Adrenal gland (tissue), 12 donors: ENCODE data around the gene TDRD10. TPM values are rescaled to one million over a fixed set of nuclear protein-coding genes. Genes with fewer than 3 reads are reported as not detected.

Experiments used
- DNase-seq, 7 donors: peaks; one replicate each; pipeline ENCODE4 v3.0.0-alpha.2; 2019 to 2020
- H3K27ac ChIP-seq, 5 donors: fragments of 200-600 bp; sonication (generic) in 4 of 5; 1 replicate in 3 of 5; 2 replicates in 2 of 5; pipeline versions ENCODE4 v1.5.1 to v1.8.0; 2016 to 2020; ENCODE audit warnings: mild to moderate bottlenecking in 1 of 5
- H3K27me3 ChIP-seq: fragments of 200-600 bp; 2 replicates; pipeline ENCODE4 v1.8.0; 2021
- H3K36me3 ChIP-seq, 2 donors: fragments of 200-600 bp; replicated peaks in 1 of 2; 1 replicate in 1 of 2; 2 replicates in 1 of 2; pipeline versions ENCODE4 v1.5.1 to v1.8.0; 2018 to 2022
- H3K4me1 ChIP-seq, 2 donors: fragments of 200-600 bp; replicated peaks in 1 of 2; 1 replicate in 1 of 2; 2 replicates in 1 of 2; pipeline versions ENCODE4 v1.5.1 to v1.8.0; 2018 to 2021
- H3K4me3 ChIP-seq, 4 donors: fragments of 200-600 bp; sonication (generic) in 3 of 4; one replicate each; pipeline ENCODE4 v1.5.1; 2016 to 2018
- H3K9me3 ChIP-seq, 3 donors: fragments of 200-600 bp; sonication (generic) in 1 of 3; replicated peaks in 1 of 3; 1 replicate in 2 of 3; 2 replicates in 1 of 3; pipeline versions ENCODE4 v1.5.1 to v1.8.0; 2016 to 2021
- POLR2A ChIP-seq, 2 donors: fragments of 450-650 bp; IDR thresholded peaks; one replicate each; pipeline ENCODE4 v1.6.1; 2017; ENCODE audit warnings: antibody characterized with exemption in 2 of 2, mild to moderate bottlenecking in 2 of 2, moderate library complexity in 1 of 2
- WGBS, 4 donors: extraction: QIAGEN DNeasy Blood & Tissue Kit in 2 of 4; methylation state at CpG; one replicate each; pipeline versions ENCODE4 v1.1.5 to v1.1.7; 2013 to 2017; 5-methylcytosine and 5-hydroxymethylcytosine counted together
- intact Hi-C, 2 donors: fragments of 100-400 bp; cut with DNase I; formaldehyde crosslinking; loops; one replicate each; pipeline versions ENCODE4 v1.14.1 to v1.15.0; 2022 to 2023
- polyA plus RNA-seq, 3 donors: library from polyadenylated mRNA; stranded (reverse); fragments of 200-250 nt in 2 of 3; fragments of 350-450 nt in 1 of 3; fragmentation: Illumina TruSeq in 1 of 3; extraction: RNeasy Lipid Tissue Mini Kit (QIAGEN cat#74804) in 1 of 3; gene quantifications; one replicate each; pipeline ENCODE4 v1.2.3, GENCODE V29; 2013 to 2014
- total RNA-seq, 9 donors: library from RNA; depleted of rRNA in 4 of 9; stranded (reverse); fragments of >200 nt in 4 of 9; fragments of 120-200 nt in 1 of 9; fragmentation: NEBNext Ultra II Directional in 1 of 9; extraction: Animal tissue kit (Norgen Biotek cat#: 25700) in 1 of 9; gene quantifications; one replicate each; pipeline versions ENCODE4 v1.1.0 to v1.2.4, GENCODE V29; 2013 to 2023
- TF ChIP-seq, protein P1 (sequence below), 6 experiments: fragments of 450-650 bp in 4 of 6; fragments of 200-600 bp in 2 of 6; sonication (generic) in 1 of 6; IDR thresholded peaks; 1 replicate in 5 of 6; 2 replicates in 1 of 6; pipeline versions ENCODE4 v1.5.1 to v1.8.0; 2016 to 2021; ENCODE audit warnings: antibody characterized with exemption in 6 of 6, mild to moderate bottlenecking in 2 of 6, moderate library complexity in 1 of 6
- donor health status: healthy with polysubstance abuse.
- donor health status: Bipolar disorder and iron deficiency.
- donor health status: DM: yes; HTN: yes; CAD: no.
- donor health status: DM: no; HTN: no; CAD: no.
- donor health status: DM: no; HTN: no; CAD: no.
- donor health status: DM: yes; HTN: yes; CAD: no.

Gene TDRD10
- total and polyA plus RNA-seq, 12 donors = 0.55 to 24.9 (median 3.6) TPM; not detected in 1

DNA sequence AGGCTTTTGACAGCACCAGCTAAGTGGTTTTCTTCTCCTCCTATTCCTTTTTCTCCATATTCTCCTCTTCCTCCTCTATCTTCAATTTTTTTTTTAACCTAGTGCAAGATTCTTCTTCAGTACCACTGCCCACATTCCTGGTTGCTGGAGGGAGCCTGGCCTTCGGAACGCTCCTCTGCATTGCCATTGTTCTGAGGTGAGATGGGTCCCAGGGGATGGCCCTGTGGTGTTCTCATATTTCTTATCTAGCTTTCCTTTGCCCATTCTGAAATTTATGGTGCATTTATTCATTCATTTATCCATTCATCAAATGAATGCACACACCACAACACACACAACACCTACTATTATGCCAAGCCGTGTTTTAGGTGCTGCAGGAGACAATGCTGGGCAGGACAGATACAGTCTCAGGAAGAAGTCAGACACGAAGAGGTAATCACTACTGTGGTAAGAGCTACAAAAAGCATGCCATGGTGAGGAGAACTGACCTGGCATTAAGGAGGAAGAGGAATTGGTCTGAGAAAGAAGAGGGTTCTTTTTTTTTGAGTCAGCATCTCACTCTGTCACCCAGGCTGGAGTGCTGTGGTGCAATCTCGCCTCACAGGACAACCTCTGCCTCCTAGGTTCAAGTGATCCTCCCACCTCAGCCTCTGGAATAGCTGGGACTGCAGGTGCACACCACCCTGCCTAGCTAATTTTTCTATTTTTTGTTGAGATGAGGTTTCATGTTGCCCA lies 47.5 kb upstream of the TDRD10 start:
- H3K27me3 ChIP-seq = no peaks in the 10 kb centered on the region
- peaks cover 0 to 39% of the 10 kb centered on the region in 2 donors for H3K36me3 ChIP-seq
- no peak for DNase-seq
- no peaks in the 10 kb centered on the region for H3K9me3 ChIP-seq
- H3K4me3 ChIP-seq = no peak overlapping the region
- 80 to 88% (median 83%) methylated on average over 5 of the region's 5 CpGs for WGBS, 4 donors
- intact Hi-C loops = no loop called here
- H3K4me1 ChIP-seq = no peaks in the 10 kb centered on the region
- no peak overlapping the region for H3K27ac ChIP-seq
- no peak for TF ChIP-seq POLR2A (IDR thresholded peaks at IDR 0.05)
- TF ChIP-seq, protein P1, sequence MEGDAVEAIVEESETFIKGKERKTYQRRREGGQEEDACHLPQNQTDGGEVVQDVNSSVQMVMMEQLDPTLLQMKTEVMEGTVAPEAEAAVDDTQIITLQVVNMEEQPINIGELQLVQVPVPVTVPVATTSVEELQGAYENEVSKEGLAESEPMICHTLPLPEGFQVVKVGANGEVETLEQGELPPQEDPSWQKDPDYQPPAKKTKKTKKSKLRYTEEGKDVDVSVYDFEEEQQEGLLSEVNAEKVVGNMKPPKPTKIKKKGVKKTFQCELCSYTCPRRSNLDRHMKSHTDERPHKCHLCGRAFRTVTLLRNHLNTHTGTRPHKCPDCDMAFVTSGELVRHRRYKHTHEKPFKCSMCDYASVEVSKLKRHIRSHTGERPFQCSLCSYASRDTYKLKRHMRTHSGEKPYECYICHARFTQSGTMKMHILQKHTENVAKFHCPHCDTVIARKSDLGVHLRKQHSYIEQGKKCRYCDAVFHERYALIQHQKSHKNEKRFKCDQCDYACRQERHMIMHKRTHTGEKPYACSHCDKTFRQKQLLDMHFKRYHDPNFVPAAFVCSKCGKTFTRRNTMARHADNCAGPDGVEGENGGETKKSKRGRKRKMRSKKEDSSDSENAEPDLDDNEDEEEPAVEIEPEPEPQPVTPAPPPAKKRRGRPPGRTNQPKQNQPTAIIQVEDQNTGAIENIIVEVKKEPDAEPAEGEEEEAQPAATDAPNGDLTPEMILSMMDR (IDR thresholded peaks at IDR 0.05) = no peak

DNA sequence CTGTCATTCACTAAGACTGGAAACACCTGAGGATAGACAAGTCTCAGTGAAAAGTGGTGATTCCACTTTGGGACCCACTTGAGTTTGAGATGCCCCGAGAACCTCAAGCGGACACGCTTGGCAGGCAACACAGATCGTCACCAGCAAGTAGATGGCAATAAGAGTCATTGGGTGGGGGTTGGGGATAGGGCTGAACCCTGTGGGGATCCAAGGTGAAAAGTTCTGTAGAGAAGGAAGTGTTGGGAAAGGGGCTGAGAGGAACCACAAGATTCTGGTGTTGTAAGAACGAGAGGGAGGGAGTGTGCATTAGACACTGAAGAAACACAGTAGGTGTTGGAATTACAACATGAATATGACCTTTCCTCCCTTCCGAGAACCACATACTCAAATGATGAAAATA lies 45.4 kb upstream of the TDRD10 start:
- no peak overlapping the region for H3K27ac ChIP-seq
- H3K4me1 ChIP-seq = no peaks in the 10 kb centered on the region
- no peaks in the 10 kb centered on the region for H3K27me3 ChIP-seq
- H3K4me3 ChIP-seq = no peak overlapping the region
- H3K36me3 ChIP-seq = peaks cover 0 to 24% of the 10 kb centered on the region in 2 donors
- intact Hi-C loops = no loop called here
- no peak for DNase-seq
- no peaks in the 10 kb centered on the region for H3K9me3 ChIP-seq
- no peak for TF ChIP-seq POLR2A (IDR thresholded peaks at IDR 0.05)
- TF ChIP-seq, protein P1 (IDR thresholded peaks at IDR 0.05) = no peak
- WGBS, 4 donors = 87 to 91% (median 89%) methylated on average over 6 of the region's 6 CpGs

DNA sequence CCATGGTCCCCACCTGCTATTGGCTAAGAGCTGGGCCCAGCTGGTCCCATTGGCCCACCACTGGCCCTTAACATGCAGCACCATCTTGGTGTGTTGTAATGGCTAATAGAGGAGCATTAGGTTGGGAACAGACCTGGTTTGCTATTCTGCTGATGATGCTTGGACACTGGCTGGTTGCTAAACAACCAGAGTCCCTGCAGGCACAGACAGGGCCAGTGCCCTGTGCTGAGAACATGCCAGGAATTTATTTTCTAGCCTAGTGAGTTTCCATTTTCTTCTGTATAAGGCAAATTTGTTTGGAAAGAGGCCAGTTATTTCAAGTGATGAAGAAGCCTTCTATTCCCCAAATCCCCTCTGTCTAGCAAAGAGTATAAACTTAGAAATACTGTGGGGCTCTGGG lies 42.9 kb upstream of the TDRD10 start:
- Histone ChIP-seq H3K9me3 (no peaks in the 10 kb centered on the region), H3K4me3 (no peak overlapping the region), H3K36me3 (peaks cover 0 to 18% of the 10 kb centered on the region in 2 donors), H3K27ac (no peak overlapping the region), H3K4me1 (peaks cover 7 to 16% of the 10 kb centered on the region in 2 donors), H3K27me3 (no peaks in the 10 kb centered on the region)
- TF ChIP-seq POLR2A (IDR thresholded peaks at IDR 0.05) = no peak
- TF ChIP-seq, protein P1 (IDR thresholded peaks at IDR 0.05) = no peak
- DNase-seq = peak in 1 of 7 donors; percentile 68
- intact Hi-C loops = no loop called here

DNA sequence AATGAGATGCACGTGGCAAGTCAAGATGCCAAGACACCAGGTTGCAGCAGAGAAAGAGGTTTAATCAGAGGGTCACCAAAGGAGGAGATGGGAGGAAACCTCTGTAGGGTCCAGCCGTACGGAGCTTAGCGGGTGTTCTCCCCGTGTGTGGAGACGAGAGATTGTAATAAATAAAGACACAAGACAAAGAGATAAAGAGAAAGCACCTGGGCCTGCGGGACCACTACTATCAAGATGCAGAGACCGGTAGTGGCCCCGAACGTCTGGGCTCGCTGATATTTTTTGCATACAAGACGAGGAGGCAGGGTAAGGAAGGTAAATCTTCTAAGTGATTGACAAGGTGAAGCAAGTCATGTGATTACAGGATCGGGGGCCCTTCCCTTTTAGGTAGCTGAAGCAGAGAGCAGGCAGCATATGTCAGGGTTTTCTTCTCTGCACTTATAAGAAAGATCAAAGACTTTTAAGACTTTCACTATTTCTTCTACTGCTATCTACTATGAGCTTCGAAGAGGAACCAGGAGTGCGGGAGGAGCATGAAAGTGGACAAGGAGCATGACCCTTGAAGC lies 41.2 kb upstream of the TDRD10 start:
- Histone ChIP-seq H3K27me3 (no peaks in the 10 kb centered on the region), H3K36me3 (peaks cover 0 to 4% of the 10 kb centered on the region in 2 donors), H3K4me3 (no peak overlapping the region), H3K4me1 (peaks cover 7 to 17% of the 10 kb centered on the region in 2 donors), H3K27ac (no peak overlapping the region), H3K9me3 (no peaks in the 10 kb centered on the region)
- TF ChIP-seq, protein P1 (IDR thresholded peaks at IDR 0.05) = no peak
- no peak for TF ChIP-seq POLR2A (IDR thresholded peaks at IDR 0.05)
- no peak for DNase-seq
- 72 to 83% (median 75%) methylated on average over 15 of the region's 15 CpGs for WGBS, 4 donors
- intact Hi-C loops = no loop called here
